Stimulated activated CD8-positive, alpha-beta memory T cell treated with anti-CD3 and anti-CD28 coated beads, Interleukin-15, amount 100 ng/mL, for 4 hours (primary cell): ENCODE results near the gene SERPINA3.
"Not testable (repeated sequence)": the region's sequence is repeated elsewhere in the genome, so short reads cannot be mapped to it uniquely, and the experiment has no call there.

Experiments
- DNase-seq, 2 donors: peaks; one replicate each; pipeline ENCODE4 v3.0.0-alpha.2; 2020; ENCODE audit warnings: low read depth in 2 of 2

Gene SERPINA3

GRCh38 chr14:94584591-94585280 is 27.5 kb upstream of the SERPINA3 start:
- no peak for DNase-seq

- DNase-seq = no peak
Observed at GRCh38 chr14:94586635-94587034, 25.6 kb upstream of the SERPINA3 start.

- DNase-seq = no peak
Observed at GRCh38 chr14:94588311-94588710, 23.9 kb upstream of the SERPINA3 start.

GRCh38 chr14:94591073-94591472 is 21.1 kb upstream of the SERPINA3 start:
- no peak for DNase-seq

GRCh38 chr14:94591871-94592270 is 20.3 kb upstream of the SERPINA3 start:
- DNase-seq = no peak

GRCh38 chr14:94592457-94592856 is 19.7 kb upstream of the SERPINA3 start:
- no peak for DNase-seq

GRCh38 chr14:94593376-94593748 is 18.8 kb upstream of the SERPINA3 start:
- no peak for DNase-seq

GRCh38 chr14:94593749-94594431 is 18.3 kb upstream of the SERPINA3 start:
- no peak for DNase-seq

- DNase-seq = no peak
Observed at GRCh38 chr14:94594441-94594840, 17.8 kb upstream of the SERPINA3 start.

- DNase-seq = no peak
Observed at GRCh38 chr14:94595912-94596311, 16.3 kb upstream of the SERPINA3 start.

GRCh38 chr14:94596361-94596760 is 15.8 kb upstream of the SERPINA3 start:
- DNase-seq = no peak

- DNase-seq = no peak
Observed at GRCh38 chr14:94597788-94598187, 14.4 kb upstream of the SERPINA3 start.

GRCh38 chr14:94598506-94598815 is 13.7 kb upstream of the SERPINA3 start:
- DNase-seq = no peak

- DNase-seq = no peak
Observed at GRCh38 chr14:94598816-94599655, 13.2 kb upstream of the SERPINA3 start.

- DNase-seq = no peak
Observed at GRCh38 chr14:94599656-94600004, 12.6 kb upstream of the SERPINA3 start.

- DNase-seq = no peak
Observed at GRCh38 chr14:94600148-94600545, 12.0 kb upstream of the SERPINA3 start.

GRCh38 chr14:94601884-94602391 is 10.3 kb upstream of the SERPINA3 start:
- DNase-seq = no peak

- no peak for DNase-seq
Observed at GRCh38 chr14:94602722-94603121, 9.5 kb upstream of the SERPINA3 start.

- DNase-seq = no peak
Observed at GRCh38 chr14:94605361-94605760, 6.8 kb upstream of the SERPINA3 start.

- not testable (repeated sequence) for DNase-seq
Observed at GRCh38 chr14:94608966-94609365, 3.2 kb upstream of the SERPINA3 start.

GRCh38 chr14:94611179-94611578 is 1.0 kb upstream of the SERPINA3 start:
- DNase-seq = no peak
